Upper lobe of right lung (tissue), 1 donor: ENCODE measurements around the gene CACNB4. TPM values are rescaled to one million over a fixed set of nuclear protein-coding genes. Genes with fewer than 3 reads are reported as not detected.

ENCODE experiments used
- ATAC-seq: fragments of 200-7000 bp; cut with Tn5 transposase; one replicate; pipeline ENCODE4 v1.9.1; 2020; ENCODE audit warnings: mild to moderate bottlenecking, moderate library complexity
- DNase-seq: peaks from one replicate; pipeline ENCODE4 v3.0.0-alpha.2; 2020
- H3K27ac ChIP-seq: fragments of 200-600 bp; one replicate; pipeline ENCODE4 v1.8.0; 2022
- H3K27me3 ChIP-seq: fragments of 200-600 bp; one replicate; pipeline ENCODE4 v1.8.0; 2022; ENCODE audit warnings: mild to moderate bottlenecking
- H3K36me3 ChIP-seq: fragments of 200-600 bp; one replicate; pipeline ENCODE4 v1.8.0; 2022
- H3K4me1 ChIP-seq: fragments of 200-600 bp; one replicate; pipeline ENCODE4 v1.8.0; 2022
- H3K4me3 ChIP-seq: fragments of 200-600 bp; one replicate; pipeline ENCODE4 v1.8.0; 2022; ENCODE audit warnings: mild to moderate bottlenecking
- H3K9me3 ChIP-seq: fragments of 200-600 bp; one replicate; pipeline ENCODE4 v1.8.0; 2022
- CTCF ChIP-seq: fragments of 200-600 bp; IDR thresholded peaks from one replicate; pipeline ENCODE4 v1.8.0; 2022; ENCODE audit warnings: antibody characterized with exemption
- intact Hi-C: fragments of 100-400 bp; cut with DNase I; formaldehyde crosslinking; loops from one replicate; pipeline ENCODE4 v1.11.0; 2022
- total RNA-seq: library from RNA; stranded (reverse); fragmentation: NEBNext Ultra II Directional; extraction: Animal tissue kit (Norgen Biotek cat#: 25700); gene quantifications from one replicate; pipeline ENCODE4 v1.2.1, GENCODE V29; 2021
- donor health status: DM: no; HTN: yes; CAD: no; lungs with severe emphysema.

CACNB4 gene
- total RNA-seq, 1 donor from 2014 or later: 15.3 TPM

- Histone ChIP-seq H3K27ac (no peak overlapping the region), H3K27me3 (no peaks in the 10 kb centered on the region), H3K4me1 (no peaks in the 10 kb centered on the region), H3K9me3 (no peaks in the 10 kb centered on the region), H3K36me3 (no peaks in the 10 kb centered on the region), H3K4me3 (no peak overlapping the region)
- DNase-seq: no peak
- ATAC-seq: no peak
- intact Hi-C loops: no loop called here
- TF ChIP-seq CTCF: no peak
Observed at GRCh38 chr2:151845481-151845880, 253.4 kb downstream of the CACNB4 start.

GRCh38 chr2:151844211-151844896 lies 254.5 kb downstream of the CACNB4 start:
- no peak overlapping the region for H3K4me3 ChIP-seq
- intact Hi-C loops: no loop called here
- no peak for ATAC-seq
- H3K36me3 ChIP-seq: no peaks in the 10 kb centered on the region
- no peaks in the 10 kb centered on the region for H3K27me3 ChIP-seq
- H3K4me1 ChIP-seq: no peaks in the 10 kb centered on the region
- DNase-seq: no peak
- no peaks in the 10 kb centered on the region for H3K9me3 ChIP-seq
- no peak overlapping the region for H3K27ac ChIP-seq
- no peak for TF ChIP-seq CTCF

- Histone ChIP-seq H3K27me3 (no peaks in the 10 kb centered on the region), H3K4me1 (no peaks in the 10 kb centered on the region), H3K27ac (no peak overlapping the region), H3K9me3 (no peaks in the 10 kb centered on the region), H3K36me3 (no peaks in the 10 kb centered on the region), H3K4me3 (no peak overlapping the region)
- no peak for TF ChIP-seq CTCF
- DNase-seq (no peak), ATAC-seq (no peak)
- intact Hi-C loops: no loop called here
Observed at GRCh38 chr2:151843691-151844061, 255.2 kb downstream of the CACNB4 start.

GRCh38 chr2:151842830-151843690 lies 255.8 kb downstream of the CACNB4 start:
- TF ChIP-seq CTCF: no peak
- intact Hi-C loops: no loop called here
- Histone ChIP-seq H3K4me1 (no peaks in the 10 kb centered on the region), H3K9me3 (no peaks in the 10 kb centered on the region), H3K27me3 (no peaks in the 10 kb centered on the region), H3K36me3 (no peaks in the 10 kb centered on the region), H3K4me3 (no peak overlapping the region), H3K27ac (no peak overlapping the region)
- no peak for DNase-seq
- ATAC-seq: no peak

GRCh38 chr2:151841047-151841424 lies 257.8 kb downstream of the CACNB4 start:
- no peak for TF ChIP-seq CTCF
- Histone ChIP-seq H3K4me3 (no peak overlapping the region), H3K4me1 (no peaks in the 10 kb centered on the region), H3K27ac (no peak overlapping the region), H3K36me3 (no peaks in the 10 kb centered on the region), H3K9me3 (no peaks in the 10 kb centered on the region), H3K27me3 (no peaks in the 10 kb centered on the region)
- DNase-seq (no peak), ATAC-seq (peak; percentile 46)
- intact Hi-C loops: no loop called here
